Measurements from ENCODE around the gene PDE2A.

The PDE2A gene

DNA sequence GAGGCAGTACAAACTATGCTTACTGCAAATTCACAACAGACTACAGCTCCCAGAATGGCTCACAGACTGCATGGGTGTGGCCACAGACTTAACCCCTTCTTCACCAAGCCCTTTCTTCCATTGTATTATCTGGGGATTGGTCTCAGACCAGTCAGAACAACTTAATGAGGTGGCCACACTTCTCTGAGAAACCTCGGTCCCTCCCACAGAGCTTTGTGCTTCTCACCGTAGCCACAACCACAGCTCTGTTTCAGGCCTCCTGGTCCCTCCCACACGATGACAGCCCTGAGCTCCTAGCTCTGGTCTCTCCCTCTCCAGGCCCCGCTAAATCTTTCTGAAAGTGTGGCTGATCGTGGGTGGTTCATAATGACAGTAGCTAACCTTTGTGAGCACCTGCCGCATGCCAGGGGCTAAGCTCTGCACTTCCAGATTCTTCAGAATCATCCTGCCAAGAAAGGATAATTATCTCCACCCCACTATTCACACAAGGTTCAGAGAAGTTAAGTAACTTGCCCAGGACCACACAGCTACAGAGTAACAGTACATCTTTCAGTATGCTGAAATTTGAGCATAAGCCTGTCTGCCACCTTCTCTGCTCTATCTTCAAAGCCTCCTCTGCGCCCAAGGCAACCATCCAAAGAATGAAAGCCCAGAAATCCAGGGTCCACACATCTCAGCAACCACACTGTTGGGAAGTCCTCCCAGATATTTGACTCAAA, 5.4 kb downstream of the PDE2A start:
- H3K9me3 ChIP-seq (ENCODE audit: low read depth, low read length): no peaks in the 10 kb centered on the region
- H3K4me3 ChIP-seq: no peak overlapping the region
- TF ChIP-seq EZH2 (IDR thresholded peaks at IDR 0.05) (no peak), FOXP2 (optimal IDR thresholded peaks at IDR 0.05; ENCODE audit: control extremely low read depth, extremely low read length, insufficient read depth) (no peak), POLR2AphosphoS5 (IDR thresholded peaks at IDR 0.05; ENCODE audit: borderline replicate concordance, low read depth, low read length) (no peak)
- no peak for DNase-seq (ENCODE audit: low read depth, low spot score)
- H3K9ac ChIP-seq (ENCODE audit: insufficient read length): no peak overlapping the region
- no peaks in the 10 kb centered on the region for H3K36me3 ChIP-seq (ENCODE audit: insufficient read depth, low read length)
- H3K27ac ChIP-seq: no peak overlapping the region

DNA sequence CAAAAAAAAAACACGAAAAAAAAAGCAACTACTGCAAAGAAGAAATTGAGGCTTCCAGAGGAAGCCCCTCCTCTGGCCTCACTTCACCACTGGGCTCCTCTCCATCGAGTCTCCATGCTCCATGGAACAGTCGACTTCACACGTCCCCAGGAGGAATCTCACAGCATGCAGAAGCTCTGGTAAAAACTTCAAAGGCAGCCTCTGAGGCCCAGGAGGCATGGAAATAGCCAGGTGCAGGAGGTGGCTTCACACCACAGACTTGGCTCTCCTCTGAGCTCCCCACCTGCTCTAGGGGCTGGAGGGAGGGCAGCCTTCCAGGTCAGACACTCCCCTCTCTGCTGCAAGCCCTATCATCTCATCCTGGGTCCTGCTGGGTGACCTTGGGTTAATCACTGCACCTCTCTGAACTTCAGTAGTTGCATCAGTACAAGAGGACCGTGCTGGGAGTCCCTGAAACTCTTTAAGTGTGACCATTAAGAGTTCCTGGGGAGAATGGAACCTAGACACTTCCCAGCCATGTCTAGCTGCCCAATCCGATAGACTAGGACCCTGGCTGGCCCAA, 8.2 kb downstream of the PDE2A start:
- no peak overlapping the region for H3K4me3 ChIP-seq
- no peak for DNase-seq (ENCODE audit: low read depth, low spot score)
- TF ChIP-seq POLR2AphosphoS5 (IDR thresholded peaks at IDR 0.05; ENCODE audit: borderline replicate concordance, low read depth, low read length) (no peak), EZH2 (IDR thresholded peaks at IDR 0.05) (no peak), FOXP2 (optimal IDR thresholded peaks at IDR 0.05; ENCODE audit: control extremely low read depth, extremely low read length, insufficient read depth) (no peak)

DNA sequence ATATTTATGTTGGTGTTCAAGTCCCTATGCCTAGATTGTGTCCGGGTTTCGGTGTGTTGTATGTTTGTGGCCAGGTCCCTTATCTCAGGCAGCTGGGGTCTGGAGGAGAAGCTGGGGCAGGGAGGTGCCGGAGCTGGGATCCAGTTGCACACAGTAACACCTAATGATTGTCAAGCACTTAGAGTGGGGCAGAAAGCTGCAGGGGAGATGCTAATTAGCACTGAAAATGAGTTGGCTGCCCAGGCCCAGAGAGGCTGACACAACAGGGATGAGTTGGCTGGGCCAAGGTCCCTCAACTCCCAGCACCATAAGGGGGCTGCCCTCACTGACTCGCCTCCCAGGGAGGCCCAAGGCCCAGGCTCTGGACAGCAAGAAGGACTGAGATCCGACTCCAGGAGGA, 12.2 kb downstream of the PDE2A start:
- H3K36me3 ChIP-seq (ENCODE audit: insufficient read depth, low read length): no peaks in the 10 kb centered on the region
- H3K9me3 ChIP-seq (ENCODE audit: low read depth, low read length): no peaks in the 10 kb centered on the region
- DNase-seq (ENCODE audit: low read depth, low spot score): no peak
- H3K4me3 ChIP-seq: no peak overlapping the region
- TF ChIP-seq POLR2AphosphoS5 (IDR thresholded peaks at IDR 0.05; ENCODE audit: borderline replicate concordance, low read depth, low read length): no peak
- TF ChIP-seq FOXP2 (optimal IDR thresholded peaks at IDR 0.05; ENCODE audit: control extremely low read depth, extremely low read length, insufficient read depth): no peak
- TF ChIP-seq EZH2 (IDR thresholded peaks at IDR 0.05): no peak
- no peak overlapping the region for H3K9ac ChIP-seq (ENCODE audit: insufficient read length)
- H3K27ac ChIP-seq: no peak overlapping the region

More for the DNA sequence above, 8.2 kb downstream of the PDE2A start:
- H3K27ac ChIP-seq: no peak overlapping the region
- no peak overlapping the region for H3K9ac ChIP-seq (ENCODE audit: insufficient read length)
- no peaks in the 10 kb centered on the region for H3K9me3 ChIP-seq (ENCODE audit: low read depth, low read length)
- no peaks in the 10 kb centered on the region for H3K36me3 ChIP-seq (ENCODE audit: insufficient read depth, low read length)

DNA sequence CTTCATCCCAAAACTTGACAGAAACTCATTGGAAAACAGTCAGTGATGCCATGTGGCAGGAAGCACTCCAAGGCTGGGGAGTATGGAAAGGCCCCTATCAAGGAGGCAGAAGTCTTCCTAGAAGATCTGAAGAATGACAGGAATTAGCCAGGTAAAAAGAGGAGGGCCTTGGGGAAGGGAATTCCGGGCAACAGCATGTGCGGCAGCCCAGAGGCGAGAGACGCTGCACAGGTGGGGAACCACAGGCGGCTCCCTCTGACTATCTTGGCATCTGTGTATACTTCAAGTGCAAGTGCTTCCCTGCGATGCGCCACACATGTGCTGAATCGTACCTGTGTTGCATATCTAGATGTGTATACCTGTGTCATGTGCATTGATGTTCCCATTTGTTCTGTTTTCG, 12.7 kb downstream of the PDE2A start:
- H3K4me3 ChIP-seq: no peak overlapping the region
- H3K36me3 ChIP-seq (ENCODE audit: insufficient read depth, low read length): no peaks in the 10 kb centered on the region
- no peak overlapping the region for H3K9ac ChIP-seq (ENCODE audit: insufficient read length)
- no peaks in the 10 kb centered on the region for H3K9me3 ChIP-seq (ENCODE audit: low read depth, low read length)
- no peak for DNase-seq (ENCODE audit: low read depth, low spot score)
- no peak for TF ChIP-seq EZH2 (IDR thresholded peaks at IDR 0.05)
- no peak for TF ChIP-seq POLR2AphosphoS5 (IDR thresholded peaks at IDR 0.05; ENCODE audit: borderline replicate concordance, low read depth, low read length)
- TF ChIP-seq FOXP2 (optimal IDR thresholded peaks at IDR 0.05; ENCODE audit: control extremely low read depth, extremely low read length, insufficient read depth): no peak
- no peak overlapping the region for H3K27ac ChIP-seq

DNA sequence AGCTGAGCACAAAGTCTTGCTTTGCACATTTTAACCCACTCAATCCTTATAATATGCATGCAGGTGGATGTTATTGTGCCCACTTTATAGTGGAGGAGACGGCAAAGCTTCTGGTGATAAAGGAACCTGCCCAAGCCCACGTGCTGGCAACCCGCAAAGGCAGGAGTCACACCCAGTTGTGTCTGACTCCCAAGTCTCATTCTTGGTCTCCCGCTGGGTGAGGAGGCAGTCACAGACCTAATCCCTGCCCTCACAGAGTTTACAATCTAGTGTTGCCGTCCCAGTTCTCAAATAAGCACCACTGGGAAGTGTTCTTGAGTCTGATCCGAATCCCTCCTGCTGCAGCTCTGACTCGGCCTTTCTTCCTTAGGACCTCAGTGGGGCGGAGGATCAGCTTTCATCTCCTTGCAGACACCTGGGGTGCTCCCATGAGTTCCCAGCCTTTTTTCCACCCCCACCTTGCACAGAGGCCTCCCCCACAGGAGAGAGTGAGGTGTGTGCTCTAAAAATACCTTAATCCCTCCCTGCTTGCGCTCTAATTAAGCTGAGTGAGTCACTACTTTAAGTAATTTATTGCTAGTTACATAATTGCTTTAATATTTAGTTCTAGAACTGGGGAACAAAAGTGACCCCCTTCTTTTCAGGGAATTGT, 15.1 kb downstream of the PDE2A start:
- H3K9ac ChIP-seq (ENCODE audit: insufficient read length): no peak overlapping the region
- no peak for DNase-seq (ENCODE audit: low read depth, low spot score)
- TF ChIP-seq POLR2AphosphoS5 (IDR thresholded peaks at IDR 0.05; ENCODE audit: borderline replicate concordance, low read depth, low read length) (no peak), EZH2 (IDR thresholded peaks at IDR 0.05) (no peak), FOXP2 (optimal IDR thresholded peaks at IDR 0.05; ENCODE audit: control extremely low read depth, extremely low read length, insufficient read depth) (no peak)
- no peak overlapping the region for H3K27ac ChIP-seq
- H3K36me3 ChIP-seq (ENCODE audit: insufficient read depth, low read length): no peaks in the 10 kb centered on the region
- H3K9me3 ChIP-seq (ENCODE audit: low read depth, low read length): no peaks in the 10 kb centered on the region
- no peak overlapping the region for H3K4me3 ChIP-seq

DNA sequence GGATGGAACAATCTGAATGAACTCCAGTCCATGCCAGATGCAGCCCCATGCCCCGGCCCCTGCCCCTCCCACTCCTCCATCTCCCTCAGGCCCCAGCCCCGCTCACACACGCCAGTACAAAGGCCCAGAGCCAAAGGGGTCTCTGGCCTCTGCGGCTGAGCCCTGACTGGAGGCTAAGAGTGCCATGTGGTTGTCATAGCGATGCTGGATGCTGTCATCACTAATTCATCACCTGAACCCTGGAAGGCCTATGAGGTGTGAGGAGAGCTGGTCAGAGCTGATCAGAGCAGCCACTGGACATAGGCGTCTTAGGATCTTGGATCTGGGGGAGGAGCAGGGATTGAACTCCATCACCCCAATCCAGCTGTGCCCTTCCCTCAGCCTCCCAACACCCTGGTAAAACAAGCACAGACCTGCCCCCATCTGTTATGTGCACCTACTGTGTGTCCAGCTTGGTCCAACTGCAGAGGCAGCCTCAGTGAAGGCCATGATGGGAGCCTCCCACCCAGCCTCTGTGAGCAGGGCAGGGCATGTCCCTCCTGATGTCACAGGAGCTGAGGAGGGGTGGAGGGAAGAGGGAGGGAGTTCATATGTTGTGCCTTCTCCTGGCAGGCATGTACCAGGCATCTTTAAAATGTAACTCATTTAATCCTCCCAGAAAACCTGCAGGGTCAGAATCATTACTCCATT, 16.7 kb downstream of the PDE2A start:
- DNase-seq (ENCODE audit: low read depth, low spot score): no peak
- Histone ChIP-seq H3K27ac (no peak overlapping the region), H3K36me3 (ENCODE audit: insufficient read depth, low read length) (no peaks in the 10 kb centered on the region), H3K4me3 (no peak overlapping the region), H3K9ac (ENCODE audit: insufficient read length) (no peak overlapping the region), H3K9me3 (ENCODE audit: low read depth, low read length) (no peaks in the 10 kb centered on the region)
- TF ChIP-seq EZH2 (IDR thresholded peaks at IDR 0.05) (no peak), FOXP2 (optimal IDR thresholded peaks at IDR 0.05; ENCODE audit: control extremely low read depth, extremely low read length, insufficient read depth) (no peak)

DNA sequence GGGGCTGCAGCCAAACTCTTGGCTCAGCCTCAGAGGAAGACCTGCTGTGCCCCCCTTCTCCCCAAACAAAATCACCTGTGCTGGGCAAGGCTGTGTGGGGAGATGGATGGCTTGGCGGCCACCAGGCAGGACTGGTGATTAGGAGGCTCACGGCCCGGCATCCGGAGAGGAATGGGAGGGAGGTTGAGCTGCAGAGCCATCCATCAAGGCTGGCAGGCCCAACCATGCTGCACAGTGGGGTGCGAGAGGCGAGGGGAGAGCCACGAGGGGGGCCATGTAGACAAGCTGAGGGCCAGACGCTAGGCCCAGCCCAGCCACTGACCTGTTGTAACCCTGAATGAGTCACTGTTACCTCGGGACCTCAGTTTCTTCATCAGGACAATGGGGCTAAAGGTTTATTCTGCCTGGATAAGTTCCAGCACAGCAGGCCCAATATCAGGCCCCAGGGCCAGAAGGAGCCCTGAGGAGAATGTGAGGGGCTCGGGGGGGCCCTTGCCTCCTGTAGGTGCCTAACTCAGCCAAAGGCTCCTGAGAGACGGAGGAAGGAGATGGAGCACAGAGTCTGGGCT, 18.2 kb downstream of the PDE2A start:
- TF ChIP-seq POLR2AphosphoS5 (IDR thresholded peaks at IDR 0.05; ENCODE audit: borderline replicate concordance, low read depth, low read length): no peak
- no peak for TF ChIP-seq FOXP2 (optimal IDR thresholded peaks at IDR 0.05; ENCODE audit: control extremely low read depth, extremely low read length, insufficient read depth)
- TF ChIP-seq EZH2 (IDR thresholded peaks at IDR 0.05): no peak
- no peak overlapping the region for H3K9ac ChIP-seq (ENCODE audit: insufficient read length)
- H3K36me3 ChIP-seq (ENCODE audit: insufficient read depth, low read length): no peaks in the 10 kb centered on the region
- H3K4me3 ChIP-seq: no peak overlapping the region
- no peaks in the 10 kb centered on the region for H3K9me3 ChIP-seq (ENCODE audit: low read depth, low read length)
- no peak overlapping the region for H3K27ac ChIP-seq
- DNase-seq (ENCODE audit: low read depth, low spot score): no peak

DNA sequence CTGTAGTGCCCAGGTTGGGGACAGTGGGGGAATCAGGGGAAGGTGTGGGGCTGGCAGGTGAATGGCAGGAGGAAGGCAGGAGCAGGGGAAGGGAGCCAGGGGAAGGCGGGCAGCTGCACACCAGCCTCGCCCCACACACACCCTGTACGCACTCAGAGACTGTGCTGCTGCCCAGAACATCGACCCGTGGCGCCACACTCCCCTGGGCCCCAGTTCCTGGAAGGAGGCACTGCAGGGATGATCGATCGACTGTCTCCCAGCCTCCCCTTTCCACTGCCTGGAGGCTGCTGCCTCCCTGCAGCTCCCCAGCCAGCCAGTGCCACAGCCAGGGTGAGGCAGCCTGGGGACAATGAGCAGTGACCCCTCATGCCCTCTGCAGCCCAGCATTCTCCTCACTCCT, 19.2 kb downstream of the PDE2A start:
- Histone ChIP-seq H3K9me3 (ENCODE audit: low read depth, low read length) (no peaks in the 10 kb centered on the region), H3K36me3 (ENCODE audit: insufficient read depth, low read length) (no peaks in the 10 kb centered on the region), H3K27ac (no peak overlapping the region), H3K4me3 (no peak overlapping the region), H3K9ac (ENCODE audit: insufficient read length) (no peak overlapping the region)
- no peak for DNase-seq (ENCODE audit: low read depth, low spot score)
- TF ChIP-seq EZH2 (IDR thresholded peaks at IDR 0.05): no peak
- TF ChIP-seq FOXP2 (optimal IDR thresholded peaks at IDR 0.05; ENCODE audit: control extremely low read depth, extremely low read length, insufficient read depth): no peak
- TF ChIP-seq POLR2AphosphoS5 (IDR thresholded peaks at IDR 0.05; ENCODE audit: borderline replicate concordance, low read depth, low read length): no peak
